ENCODE results near the gene DISC1.

Gene DISC1

DNA sequence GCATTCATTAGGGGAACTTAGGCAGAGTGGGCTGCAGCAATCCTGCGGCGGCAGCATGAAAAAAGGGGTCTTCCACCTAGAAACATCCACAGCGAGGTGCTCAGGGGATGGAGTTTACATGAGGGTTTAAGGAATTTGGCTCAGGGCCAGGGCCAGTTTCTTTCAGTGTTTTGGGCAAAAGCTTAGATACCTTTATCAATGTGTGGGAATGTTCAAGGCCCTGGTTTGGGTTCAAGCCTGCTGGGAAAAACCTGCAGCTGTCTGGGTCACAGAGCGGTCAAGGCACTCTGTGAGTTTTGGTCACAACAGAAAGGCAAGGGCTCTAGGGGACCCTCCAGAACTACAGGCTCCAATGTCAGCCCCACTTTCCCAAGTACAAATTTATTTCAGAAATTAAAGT is 230.3 kb downstream of the DISC1 start:
- DNase-seq (ENCODE audit: low spot score), result no peak

GRCh38 chr1:231857609-231858135 is 231.1 kb downstream of the DISC1 start:
- no peak for DNase-seq (ENCODE audit: low spot score)

GRCh38 chr1:231860221-231861088 is 233.9 kb downstream of the DISC1 start:
- DNase-seq (ENCODE audit: low spot score), result no peak

DNA sequence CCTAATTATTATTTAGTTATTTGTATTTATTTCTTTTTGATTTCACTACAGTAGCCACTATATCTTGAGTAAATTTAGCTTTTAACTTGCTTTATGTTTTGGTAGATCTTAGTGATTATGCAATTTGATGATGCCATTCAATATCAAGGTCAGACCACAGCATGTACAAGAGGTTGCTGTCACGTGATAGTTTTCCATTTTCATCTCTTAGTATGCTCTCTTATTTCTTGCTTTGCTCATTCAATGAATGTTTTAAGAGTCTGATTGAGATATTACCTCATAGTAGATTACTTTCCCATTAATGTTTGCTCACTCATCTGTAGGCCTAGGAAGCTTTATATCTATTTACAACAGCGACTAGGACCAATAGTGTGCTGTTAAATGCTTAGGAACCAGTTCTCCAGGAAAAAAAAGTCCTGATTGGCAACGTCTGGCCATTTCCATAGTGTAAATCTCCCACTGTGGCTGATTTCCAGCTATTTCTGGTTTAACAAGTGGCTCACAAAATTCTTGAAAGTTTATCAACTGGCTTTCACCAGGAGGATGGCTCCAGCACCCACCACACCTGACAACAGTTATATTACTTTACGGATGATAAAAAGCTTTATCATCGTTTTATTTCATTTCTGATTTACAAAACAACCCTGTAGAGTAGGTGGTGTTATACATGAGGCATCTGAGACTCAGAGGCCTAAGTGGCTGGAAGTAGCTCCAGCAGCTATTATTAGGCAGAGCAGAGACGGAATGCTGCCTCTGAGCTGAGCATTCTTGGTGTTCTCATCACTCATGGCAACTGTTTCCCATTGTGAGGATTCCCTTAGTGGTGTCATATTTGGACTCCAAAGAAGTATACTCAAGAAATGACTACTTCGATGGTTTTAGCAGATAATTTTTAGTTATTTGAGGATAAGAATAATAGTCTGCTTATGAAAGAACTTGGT is 235.2 kb downstream of the DISC1 start:
- DNase-seq (ENCODE audit: low spot score), result peak; percentile 76

DNA sequence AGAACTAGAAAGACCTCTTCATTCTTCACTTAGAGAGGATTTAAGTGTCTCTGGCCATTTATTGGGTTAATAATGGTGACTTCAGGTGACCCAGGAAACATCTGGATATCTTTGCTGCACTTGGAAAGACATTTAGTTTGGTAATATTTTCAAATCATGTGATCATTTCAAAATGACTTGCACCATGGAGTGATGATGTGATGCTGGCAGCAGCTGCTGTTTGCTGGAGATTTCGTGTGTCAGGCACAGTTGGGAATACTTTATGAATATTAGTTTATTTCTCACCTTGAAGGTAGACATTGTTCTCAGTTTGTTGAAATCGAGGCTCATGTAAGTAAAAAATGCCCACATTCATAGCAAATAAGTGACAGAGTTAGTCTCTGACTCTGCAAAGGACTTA is 236.0 kb downstream of the DISC1 start:
- DNase-seq (ENCODE audit: low spot score), result no peak

DNA sequence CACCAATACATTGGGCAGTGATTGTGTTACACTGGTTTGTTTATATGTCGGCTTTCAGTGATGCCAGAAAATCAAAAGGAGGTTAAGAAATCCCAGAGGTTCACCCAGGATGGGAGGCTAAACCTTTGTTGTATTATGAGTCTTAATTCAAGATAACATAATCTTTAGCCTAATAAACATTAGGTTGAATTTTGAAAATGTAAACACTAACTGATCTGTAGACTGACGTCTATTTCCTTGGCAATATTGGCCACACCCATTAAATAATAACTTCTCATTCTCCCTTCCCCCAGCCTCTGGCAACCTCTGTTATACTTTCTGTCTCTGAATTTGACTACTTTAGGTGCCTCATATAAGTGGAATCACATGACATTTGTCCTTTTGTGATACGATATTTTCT is 238.7 kb downstream of the DISC1 start:
- no peak for DNase-seq (ENCODE audit: low spot score)

DNA sequence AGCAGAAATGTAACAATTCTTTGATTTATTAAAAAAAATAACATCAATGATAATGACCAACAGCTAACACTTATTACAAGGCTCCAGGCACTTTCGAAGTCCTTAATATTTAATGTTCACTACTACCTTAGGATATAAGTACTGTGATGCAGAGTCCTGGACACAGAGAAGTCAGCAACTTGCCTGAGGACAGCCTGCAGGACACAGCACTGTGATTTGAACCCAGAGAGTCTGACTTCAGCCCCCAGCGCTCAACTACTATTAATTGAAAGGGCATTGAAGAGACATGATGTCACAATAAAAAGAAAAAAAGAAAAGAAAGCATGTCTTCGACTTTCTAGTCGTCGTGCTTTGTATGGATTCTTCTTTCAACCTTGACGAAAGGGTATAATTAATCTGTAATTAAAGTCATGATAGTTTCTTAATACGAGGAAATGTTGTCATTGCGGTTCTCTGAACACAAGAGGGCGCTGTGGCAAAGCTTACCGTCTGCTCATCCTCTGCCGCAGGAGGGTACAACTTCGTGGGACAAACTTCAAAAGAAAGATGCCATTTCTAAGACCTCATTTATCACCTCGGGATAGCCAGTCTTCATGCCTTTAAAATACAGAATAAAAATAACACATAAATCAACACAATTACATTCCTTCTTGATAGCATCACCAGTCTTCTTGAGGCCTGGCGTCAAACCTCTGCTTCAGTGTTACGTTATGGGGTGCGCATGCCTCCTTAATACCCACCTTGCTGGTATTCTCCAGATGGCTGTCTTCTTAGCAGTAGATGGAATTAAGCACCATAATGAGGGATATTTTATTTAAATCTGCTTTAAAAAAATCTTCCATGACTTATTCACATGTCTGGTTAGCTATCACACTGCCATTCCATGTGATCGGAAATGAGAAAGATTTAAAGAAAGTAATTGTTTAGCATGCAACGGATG is 240.1 kb downstream of the DISC1 start:
- DNase-seq (ENCODE audit: low spot score), result peak; percentile 66

- no peak for DNase-seq (ENCODE audit: low spot score)
Observed at GRCh38 chr1:231867607-231868006, 241.0 kb downstream of the DISC1 start.

DNA sequence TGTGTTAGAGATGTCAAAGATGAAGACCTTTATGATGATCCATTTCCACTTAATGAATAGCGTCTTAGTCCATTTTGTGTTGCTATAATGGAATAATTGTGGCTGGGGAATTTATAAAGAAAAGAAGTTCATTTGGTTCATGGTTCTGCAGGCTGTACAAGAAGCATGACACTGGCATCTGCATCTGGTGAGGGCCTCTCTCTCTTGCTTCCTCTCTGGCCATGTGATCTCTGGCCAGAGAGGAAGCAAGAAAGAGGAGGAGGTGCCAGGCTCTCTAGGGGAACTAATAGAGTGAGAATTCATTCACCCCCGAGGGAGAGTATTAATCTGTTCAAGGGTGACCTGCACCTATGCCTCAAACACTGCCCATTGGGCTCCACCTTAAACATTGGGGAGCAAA is 242.8 kb downstream of the DISC1 start:
- DNase-seq (ENCODE audit: low spot score), result no peak

DNA sequence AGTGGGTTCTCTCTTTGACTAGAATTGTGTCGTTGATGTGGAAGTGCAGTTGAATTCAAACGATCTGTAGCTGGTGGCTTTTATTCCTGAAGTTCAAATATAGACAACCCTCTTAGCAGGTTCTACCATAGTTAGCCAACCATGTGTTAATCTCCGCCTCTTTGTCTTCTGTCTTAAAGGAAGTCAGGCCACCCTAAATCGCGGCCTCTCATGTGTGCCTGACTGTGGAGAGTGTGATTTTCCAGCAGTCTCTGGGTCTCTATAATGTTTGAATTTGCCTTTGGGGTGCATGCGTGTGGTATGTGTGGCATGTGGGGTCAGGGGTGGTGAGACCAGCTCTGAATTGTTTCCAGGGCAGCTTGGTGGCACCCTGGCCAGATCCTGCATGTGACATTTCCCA is 244.9 kb downstream of the DISC1 start:
- DNase-seq (ENCODE audit: low spot score), result no peak

DNA sequence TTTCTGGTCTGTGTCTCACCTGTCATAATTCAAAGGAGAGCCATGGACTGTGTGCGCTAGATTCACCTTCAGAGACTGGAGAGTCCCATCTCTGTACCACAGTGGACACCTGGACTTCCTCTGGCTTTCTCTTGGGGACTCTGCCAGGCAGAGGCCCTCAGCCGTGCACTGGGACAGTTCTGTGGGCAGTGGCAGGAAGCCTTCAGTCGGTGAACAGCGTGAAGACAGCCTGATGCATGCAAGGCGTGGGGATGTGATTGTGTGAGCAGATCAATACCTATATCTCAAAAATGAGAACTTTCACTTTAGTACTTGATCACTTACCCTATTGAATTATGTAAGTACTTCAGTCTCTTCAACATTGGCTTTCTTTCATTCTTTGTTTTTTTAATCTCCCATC is 245.3 kb downstream of the DISC1 start:
- DNase-seq (ENCODE audit: low spot score), result no peak

DNA sequence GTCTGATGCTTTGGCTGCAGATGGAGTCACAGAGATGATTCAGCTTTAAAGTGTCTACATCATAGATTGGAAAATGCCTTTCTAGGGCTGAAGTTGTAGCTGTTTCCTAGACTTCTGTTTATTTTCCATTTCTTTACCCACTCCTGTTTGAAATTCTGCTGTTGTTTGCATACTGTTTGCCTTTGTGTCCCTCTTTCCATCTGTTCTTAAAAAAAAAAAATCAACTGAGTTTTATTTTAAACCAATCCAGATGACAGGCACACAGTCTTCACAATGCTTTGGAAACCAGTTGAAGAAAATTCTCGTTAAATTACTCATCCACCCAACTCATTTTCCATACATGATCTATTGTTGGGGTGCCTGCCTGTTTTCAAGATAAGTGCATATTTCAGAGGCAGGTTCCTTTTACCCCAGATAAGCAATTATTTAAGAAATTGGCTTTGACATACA is 245.9 kb downstream of the DISC1 start:
- peak; percentile 70 for DNase-seq (ENCODE audit: low spot score)

- DNase-seq (ENCODE audit: low spot score), result no peak
Observed at GRCh38 chr1:231878737-231879136, 252.1 kb downstream of the DISC1 start.

- no peak for DNase-seq (ENCODE audit: low spot score)
Observed at GRCh38 chr1:231879296-231879695, 252.7 kb downstream of the DISC1 start.

DNA sequence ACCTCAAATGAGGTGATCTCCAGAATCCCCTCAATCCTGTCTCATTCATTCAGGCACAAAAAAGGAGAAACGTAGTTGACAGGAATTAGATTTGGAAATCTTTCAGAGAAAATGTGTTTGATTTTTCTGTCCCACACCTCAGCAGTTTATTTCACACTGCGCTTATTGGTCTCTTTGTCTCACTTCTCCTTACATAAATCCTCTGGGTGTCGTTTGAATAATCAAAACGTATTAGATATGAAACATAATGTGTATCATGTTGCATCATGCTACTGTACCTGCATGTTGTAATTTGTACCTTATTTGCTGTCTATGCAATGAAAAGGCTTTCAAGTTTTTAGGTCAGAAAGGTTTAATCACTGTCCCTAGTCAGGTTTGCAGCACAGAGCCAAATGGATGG is 255.7 kb downstream of the DISC1 start:
- no peak for DNase-seq (ENCODE audit: low spot score)

DNA sequence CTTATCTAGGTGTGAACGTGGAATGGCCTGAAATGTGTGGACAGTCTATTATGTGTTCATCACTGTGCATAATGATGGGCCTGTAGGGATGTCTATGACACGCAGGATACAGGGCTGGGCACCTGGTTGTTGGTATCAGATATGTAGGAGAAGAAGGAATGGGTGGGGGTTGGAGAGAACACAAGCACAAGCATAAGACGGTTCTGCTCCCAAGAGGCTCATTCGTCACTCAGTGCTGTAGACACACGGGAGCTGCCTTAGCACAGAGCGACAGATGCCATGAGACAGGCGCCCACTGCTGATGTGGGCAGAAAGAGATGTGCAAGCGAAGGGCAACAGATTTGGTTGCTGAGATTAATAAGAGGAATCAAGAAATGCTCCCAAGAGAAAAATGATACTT is 256.2 kb downstream of the DISC1 start:
- DNase-seq (ENCODE audit: low spot score), result no peak

DNA sequence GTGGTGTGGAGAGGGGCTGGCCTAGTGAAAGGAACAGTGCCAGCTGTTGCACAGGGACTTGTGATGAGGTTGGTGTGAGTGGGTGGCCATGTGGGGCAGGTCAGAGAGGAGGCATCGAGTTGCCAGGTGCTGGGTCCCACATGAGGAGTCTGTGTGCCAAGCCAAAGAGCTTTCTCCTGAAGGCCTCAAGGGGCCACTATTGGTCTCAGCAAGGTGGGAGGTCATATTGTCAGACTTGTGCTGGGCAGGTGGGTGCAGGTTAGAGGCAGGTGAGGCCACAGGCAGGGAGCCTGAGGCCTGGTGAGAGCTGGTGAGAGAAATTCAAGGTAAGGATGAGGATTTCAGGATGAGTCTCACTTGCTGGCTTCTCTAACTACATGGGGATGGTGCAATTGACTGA is 256.8 kb downstream of the DISC1 start:
- DNase-seq (ENCODE audit: low spot score), result no peak

DNA sequence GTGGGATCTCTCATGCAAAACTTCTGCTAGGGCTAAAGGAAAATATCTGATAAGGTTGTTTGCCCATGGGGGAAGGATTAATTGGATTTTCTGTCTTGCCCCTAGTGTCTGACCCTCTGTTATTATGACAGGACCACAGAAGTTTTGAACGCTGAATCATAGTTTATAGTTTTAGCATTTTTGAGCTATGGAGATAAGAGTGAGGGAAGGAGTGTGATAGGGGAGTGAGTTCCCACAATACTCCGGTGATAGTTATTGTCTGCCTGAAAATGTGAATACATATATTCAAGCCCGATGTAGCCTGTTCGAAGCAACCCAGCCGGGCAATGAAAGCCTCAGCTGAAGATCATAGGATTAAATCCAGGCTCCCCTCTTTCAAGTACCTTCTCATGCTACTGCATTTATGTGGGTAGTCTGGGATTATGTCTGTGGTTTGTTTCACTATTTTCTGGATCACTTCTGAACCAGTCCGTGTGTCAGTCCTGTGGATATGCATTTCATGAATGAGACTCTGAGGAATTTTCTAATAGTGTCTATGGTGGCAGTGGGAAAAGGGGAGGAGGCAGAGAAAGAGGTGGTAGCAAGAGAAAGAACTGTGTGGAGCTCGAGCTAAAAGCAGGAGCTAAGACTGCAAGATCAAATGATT is 258.7 kb downstream of the DISC1 start:
- no peak for DNase-seq (ENCODE audit: low spot score)

DNA sequence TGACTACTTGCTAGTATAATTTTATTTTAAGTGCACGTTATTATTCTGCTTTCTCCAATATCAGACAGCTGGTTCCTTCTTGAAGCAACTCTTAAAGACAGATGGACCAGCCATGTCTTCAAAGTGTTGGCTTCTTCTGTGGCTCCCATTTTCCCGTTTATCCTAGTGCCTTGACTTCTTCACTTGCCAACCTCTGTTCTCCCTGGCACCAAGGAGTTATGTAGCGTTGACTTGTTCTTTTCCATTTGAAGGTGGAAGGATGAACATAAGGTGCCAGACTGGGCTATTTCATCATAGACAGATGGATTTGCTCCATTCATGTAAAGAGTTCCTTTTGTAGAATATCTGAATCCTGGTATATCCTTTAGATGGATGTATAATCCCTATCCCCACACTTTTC is 260.6 kb downstream of the DISC1 start:
- DNase-seq (ENCODE audit: low spot score), result no peak

DNA sequence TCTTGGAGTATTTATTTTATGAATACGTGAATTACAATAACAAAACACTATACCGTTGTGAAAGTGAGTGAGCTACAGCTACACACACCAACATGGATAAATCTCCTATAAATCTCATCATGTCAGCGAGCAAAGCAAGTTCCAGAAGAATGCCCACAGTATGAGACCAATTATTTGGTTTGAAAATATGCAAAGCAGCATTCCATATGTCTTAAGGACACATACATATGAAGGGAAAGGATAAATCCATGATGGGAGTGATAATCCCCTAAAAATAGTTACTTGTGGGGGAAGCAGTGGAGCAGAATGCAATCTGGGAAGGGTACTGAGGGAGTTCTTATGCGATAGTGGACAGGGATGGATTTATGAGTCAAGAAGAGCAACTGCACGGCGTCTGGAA is 261.3 kb downstream of the DISC1 start:
- DNase-seq (ENCODE audit: low spot score), result no peak

DNA sequence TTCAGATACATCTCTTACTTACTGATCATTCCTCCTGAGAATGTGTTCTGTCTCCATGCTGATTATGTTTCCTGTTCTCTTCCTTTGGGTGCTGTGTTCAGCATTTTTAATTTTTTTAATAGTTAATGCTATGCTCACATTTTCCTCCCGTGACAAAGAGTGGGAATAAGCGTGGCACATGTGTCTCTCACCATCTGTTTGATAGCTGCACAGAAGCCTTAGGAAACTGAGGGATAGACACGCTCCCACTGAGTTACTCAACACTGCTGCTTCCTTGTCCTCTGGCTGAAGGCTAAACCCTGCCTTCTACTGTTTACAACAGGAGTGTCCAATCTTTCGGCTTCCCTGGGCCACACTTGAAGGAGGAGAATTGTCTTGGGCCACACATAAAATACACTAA is 264.2 kb downstream of the DISC1 start:
- DNase-seq (ENCODE audit: low spot score), result no peak
